PC-9 (cell line): ENCODE data around the gene FUT9. TPM values are rescaled to one million over a fixed set of nuclear protein-coding genes. Genes with fewer than 3 reads are reported as not detected.

Experiments used
- BruUV-seq: library from RNA; stranded (reverse); fragments of 400-500 nt; replicated peaks from 2 replicates; lab custom pipeline; 2021; lab: Mats Ljungman, UMichigan
- CTCF ChIA-PET: fragments of 300-600 bp; sonication (Branson Sonifier 250); formaldehyde crosslinking; loops from one replicate; lab custom pipeline; 2022; ENCODE audit warnings: antibody characterized with exemption; lab: Charles Lee
- POLR2A ChIA-PET: fragments of 300-600 bp; sonication (Branson Sonifier 250); formaldehyde crosslinking; loops from one replicate; lab custom pipeline; 2022; ENCODE audit warnings: antibody characterized with exemption; ENCODE audit not compliant: unreplicated experiment; lab: Charles Lee
- DNase-seq, 2 experiments: peaks; one replicate each; pipeline versions ENCODE4 v3.0.0 to v3.0.0-alpha.2; 2015 to 2022; ENCODE audit warnings: mixed read lengths in 1 of 2
- H2AFZ ChIP-seq: fragments of 200-600 bp; sonication (generic); 2 replicates; pipeline ENCODE4 v1.8.1; 2017; ENCODE audit warnings: antibody characterized with exemption
- H3F3A ChIP-seq: fragments of 200-600 bp; sonication (generic); 2 replicates; pipeline ENCODE4 v1.8.1; 2017; ENCODE audit warnings: antibody characterized with exemption, mild to moderate bottlenecking, low read depth; ENCODE audit not compliant: insufficient read depth
- H3K27ac ChIP-seq: fragments of 200-600 bp; sonication (generic); 2 replicates; pipeline ENCODE4 v1.6.1; 2016; ENCODE audit warnings: mixed run types
- H3K27me3 ChIP-seq: fragments of 200-600 bp; sonication (generic); 2 replicates; pipeline ENCODE4 v1.6.1; 2016; ENCODE audit warnings: low read depth, mixed run types; ENCODE audit not compliant: insufficient read depth
- H3K36me3 ChIP-seq: fragments of 200-600 bp; sonication (generic); 2 replicates; pipeline ENCODE4 v1.6.1; 2016; ENCODE audit warnings: low read depth, mixed run types
- H3K4me1 ChIP-seq: fragments of 200-600 bp; sonication (generic); replicated peaks from 2 replicates; pipeline ENCODE4 v1.6.1; 2016; ENCODE audit warnings: mixed run types; ENCODE audit not compliant: insufficient read depth
- H3K4me2 ChIP-seq: fragments of 200-600 bp; sonication (generic); 2 replicates; pipeline ENCODE4 v1.6.1; 2017; ENCODE audit warnings: mixed run types
- H3K4me3 ChIP-seq: fragments of 200-600 bp; sonication (generic); 2 replicates; pipeline ENCODE4 v1.6.1; 2016; ENCODE audit warnings: mixed run types
- H3K79me2 ChIP-seq: fragments of 200-600 bp; sonication (generic); 2 replicates; pipeline ENCODE4 v1.6.1; 2017; ENCODE audit warnings: low read depth, mixed run types
- H3K9me2 ChIP-seq: fragments of 200-600 bp; sonication (generic); 2 replicates; pipeline ENCODE4 v1.8.1; 2017; ENCODE audit warnings: mild to moderate bottlenecking; ENCODE audit not compliant: insufficient read depth
- H3K9me3 ChIP-seq: fragments of 200-600 bp; sonication (generic); 2 replicates; pipeline ENCODE4 v1.8.1; 2016; ENCODE audit warnings: low read depth; ENCODE audit not compliant: insufficient read depth
- H4K20me1 ChIP-seq: fragments of 200-600 bp; sonication (generic); 2 replicates; pipeline ENCODE4 v1.8.1; 2017; ENCODE audit not compliant: insufficient read depth
- CTCF ChIP-seq: fragments of 200-600 bp; sonication (generic); conservative IDR thresholded peaks from 2 replicates; pipeline ENCODE4 v1.6.1; 2017; ENCODE audit warnings: mixed run types, antibody characterized with exemption, mild to moderate bottlenecking, moderate library complexity
- EZH2 ChIP-seq: fragments of 200-600 bp; sonication (generic); IDR thresholded peaks from 2 replicates; pipeline ENCODE4 v1.8.0; 2017; ENCODE audit warnings: antibody characterized with exemption, low read depth
- intact Hi-C: fragments of 100-400 bp; cut with micrococcal nuclease; formaldehyde crosslinking; loops from one replicate; pipeline ENCODE4 v1.10.0; 2022; ENCODE audit not compliant: unreplicated experiment
- total RNA-seq: library from RNA; stranded (reverse); gene quantifications from 2 replicates; pipeline ENCODE4 v1.2.3, GENCODE V29; 2021

FUT9 gene
- total RNA-seq, 1 experiment from 2014 or later, result 6.9 TPM

DNA sequence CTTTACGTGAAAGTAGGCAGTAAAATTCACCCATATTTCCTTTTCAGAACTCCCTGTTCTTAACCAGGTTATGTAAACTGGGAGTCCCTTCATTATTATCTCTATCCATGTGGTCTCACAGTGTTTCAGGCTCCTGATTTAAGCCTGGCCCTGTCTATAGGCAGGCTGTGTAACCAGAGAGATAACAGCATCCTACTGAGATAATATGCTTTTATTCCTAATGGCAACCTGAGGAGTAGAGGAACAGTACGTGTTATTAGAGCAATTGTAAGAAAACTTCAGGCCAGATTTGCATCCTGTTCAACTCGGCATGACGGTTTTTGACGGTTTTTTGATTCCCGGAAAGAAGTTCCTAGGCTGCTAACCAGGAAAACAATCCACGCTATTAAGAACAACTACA, 16.9 kb downstream of the FUT9 start:
- ChIA-PET POLR2A (no interaction called here), CTCF (no interaction called here)
- BruUV-seq, result no TSS peak
- Histone ChIP-seq H3F3A (no peaks in the 10 kb centered on the region), H2AFZ (no peak overlapping the region), H3K27me3 (no peaks in the 10 kb centered on the region), H3K9me2 (no peaks in the 10 kb centered on the region), H3K27ac (no peak overlapping the region), H3K4me3 (no peak overlapping the region), H3K4me2 (no peak overlapping the region), H3K9me3 (no peaks in the 10 kb centered on the region), H3K36me3 (no peaks in the 10 kb centered on the region), H3K4me1 (no peaks in the 10 kb centered on the region), H4K20me1 (no peaks in the 10 kb centered on the region), H3K79me2 (no peaks in the 10 kb centered on the region)
- intact Hi-C loops, result no loop called here
- TF ChIP-seq CTCF (no peak), EZH2 (no peak)
- DNase-seq, result no peak

GRCh38 chr6:96051555-96051954, 35.8 kb downstream of the FUT9 start:
- Histone ChIP-seq H3K79me2 (no peaks in the 10 kb centered on the region), H3K27ac (no peak overlapping the region), H3K4me2 (no peak overlapping the region), H3K27me3 (no peaks in the 10 kb centered on the region), H3F3A (no peaks in the 10 kb centered on the region), H2AFZ (no peak overlapping the region), H3K9me3 (no peaks in the 10 kb centered on the region), H3K4me1 (no peaks in the 10 kb centered on the region), H3K9me2 (no peaks in the 10 kb centered on the region; the same call in 1 of the 2 replicates), H3K36me3 (no peaks in the 10 kb centered on the region; the same call in 1 of the 2 replicates), H3K4me3 (no peak overlapping the region), H4K20me1 (no peaks in the 10 kb centered on the region)
- ChIA-PET POLR2A (no interaction called here), CTCF (no interaction called here)
- no TSS peak for BruUV-seq
- no peak for DNase-seq
- intact Hi-C loops, result no loop called here
- TF ChIP-seq EZH2 (no peak), CTCF (no peak)

GRCh38 chr6:96058082-96058481, 42.3 kb downstream of the FUT9 start:
- Histone ChIP-seq H3K36me3 (no peaks in the 10 kb centered on the region), H3K4me3 (no peak overlapping the region), H3K9me2 (no peaks in the 10 kb centered on the region), H4K20me1 (no peaks in the 10 kb centered on the region), H3F3A (no peaks in the 10 kb centered on the region), H3K27ac (no peak overlapping the region), H3K9me3 (no peaks in the 10 kb centered on the region), H2AFZ (no peak overlapping the region), H3K27me3 (no peaks in the 10 kb centered on the region), H3K79me2 (no peaks in the 10 kb centered on the region), H3K4me2 (no peak overlapping the region), H3K4me1 (no peaks in the 10 kb centered on the region)
- TF ChIP-seq CTCF (no peak), EZH2 (no peak)
- intact Hi-C loops, result no loop called here
- ChIA-PET POLR2A (no interaction called here), CTCF (no interaction called here)
- no peak for DNase-seq
- BruUV-seq, result no TSS peak
